B cell (primary cell): Measurements from ENCODE around the gene GSE1. TPM values are rescaled to one million over a fixed set of nuclear protein-coding genes. Genes with fewer than 3 reads are reported as not detected.

Experiments used
- ATAC-seq: fragments of 200-7000 bp; cut with Tn5 transposase; one replicate; pipeline ENCODE4 v1.10.0; 2021; ENCODE audit warnings: low read depth, mild to moderate bottlenecking, moderate number of reproducible peaks, moderate library complexity
- CTCF ChIA-PET: fragments of 350-600 bp; sonication (Branson Sonifier 250); formaldehyde crosslinking; loops from one replicate; lab custom pipeline; 2021; ENCODE audit warnings: antibody characterized with exemption, inconsistent platforms; lab: Charles Lee
- POLR2A ChIA-PET: fragments of 350-600 bp; sonication (Branson Sonifier 250); formaldehyde crosslinking; loops from one replicate; lab custom pipeline; 2021; ENCODE audit warnings: antibody characterized with exemption; lab: Charles Lee
- DNase-seq: peaks from one replicate; pipeline ENCODE4 v3.0.0; 2013
- H2AFZ ChIP-seq: 2 replicates; pipeline ENCODE4 v1.6.1; 2012; ENCODE audit warnings: mild to moderate bottlenecking, low read depth, low read length; ENCODE audit not compliant: insufficient read depth, poor library complexity, severe bottlenecking
- H3K27ac ChIP-seq, 2 donors: 1 replicate in 1 of 2; 2 replicates in 1 of 2; pipeline ENCODE4 v1.5.1; 2012 to 2013; ENCODE audit warnings: low read length in 2 of 2, mild to moderate bottlenecking in 2 of 2, moderate library complexity in 1 of 2
- H3K27me3 ChIP-seq, 4 experiments: fragments of 200-600 bp in 1 of 4; sonication (generic) in 1 of 4; replicated peaks in 1 of 4; 1 replicate in 2 of 4; 2 replicates in 2 of 4; pipeline versions ENCODE4 v1.6.1 to v1.7.0; 2013 to 2016; ENCODE audit warnings: low read length in 3 of 4, mild to moderate bottlenecking in 2 of 4, mixed read lengths in 1 of 4, moderate library complexity in 1 of 4; ENCODE audit not compliant: insufficient read depth in 4 of 4, control insufficient read depth in 3 of 4; ENCODE audit errors: control extremely low read depth in 1 of 4
- H3K36me3 ChIP-seq, 2 experiments: replicated peaks in 1 of 2; 1 replicate in 1 of 2; 2 replicates in 1 of 2; pipeline versions ENCODE4 v1.6.1 to v1.7.1; 2013; ENCODE audit warnings: low read length in 1 of 2; ENCODE audit not compliant: insufficient read depth in 2 of 2, control insufficient read depth in 1 of 2; ENCODE audit errors: control extremely low read depth in 1 of 2, extremely low read depth in 1 of 2
- H3K4me1 ChIP-seq, 2 donors: fragments of 200-600 bp in 1 of 2; sonication (generic) in 1 of 2; 1 replicate in 1 of 2; 2 replicates in 1 of 2; pipeline versions ENCODE4 v1.5.1 to v1.6.1; 2013 to 2017; ENCODE audit warnings: low read length in 2 of 2; ENCODE audit not compliant: control insufficient read depth in 2 of 2, insufficient read depth in 2 of 2
- H3K4me2 ChIP-seq: replicated peaks from 2 replicates; pipeline ENCODE3; 2012; ENCODE audit warnings: mild to moderate bottlenecking, low read depth, low read length; ENCODE audit not compliant: poor library complexity, severe bottlenecking
- H3K4me3 ChIP-seq, 5 experiments: fragments of 200-600 bp in 1 of 5; sonication (generic) in 1 of 5; 1 replicate in 3 of 5; 2 replicates in 2 of 5; pipeline versions ENCODE4 v1.5.1 to v1.7.0; 2011 to 2016; ENCODE audit warnings: low read length in 4 of 5, mild to moderate bottlenecking in 4 of 5, low read depth in 2 of 5, control low read depth in 1 of 5, moderate library complexity in 1 of 5; ENCODE audit not compliant: insufficient read depth in 1 of 5; ENCODE audit errors: control extremely low read depth in 1 of 5, extremely low read depth in 1 of 5
- H3K79me2 ChIP-seq: fragments of 200-600 bp; sonication (generic); one replicate; pipeline ENCODE4 v1.6.0; 2016; ENCODE audit warnings: low read length; ENCODE audit not compliant: control insufficient read depth, insufficient read depth
- H3K9ac ChIP-seq: fragments of 200-600 bp; sonication (generic); 2 replicates; pipeline ENCODE4 v1.6.1; 2017; ENCODE audit warnings: mild to moderate bottlenecking, low read length, moderate library complexity
- H3K9me3 ChIP-seq, 3 donors: one replicate each; pipeline versions ENCODE4 v1.6.1 to v1.7.1; 2013; ENCODE audit warnings: low read length in 2 of 3; ENCODE audit not compliant: control insufficient read depth in 2 of 3, insufficient read depth in 1 of 3; ENCODE audit errors: control extremely low read depth in 1 of 3
- H4K20me1 ChIP-seq: 2 replicates; pipeline ENCODE4 v1.6.0; 2012; ENCODE audit warnings: mild to moderate bottlenecking, low read length; ENCODE audit not compliant: insufficient read depth, control insufficient read depth, poor library complexity, severe bottlenecking
- H3K27ac Mint-ChIP-seq: one replicate; pipeline ENCODE4 v1.8.0; 2021; ENCODE audit warnings: mixed read lengths
- H3K27me3 Mint-ChIP-seq: one replicate; pipeline ENCODE4 v1.8.0; 2021; ENCODE audit warnings: mixed read lengths
- H3K4me1 Mint-ChIP-seq: one replicate; pipeline ENCODE4 v1.8.0; 2021; ENCODE audit warnings: mixed read lengths
- H3K4me3 Mint-ChIP-seq: one replicate; pipeline ENCODE4 v1.8.0; 2021; ENCODE audit warnings: mixed read lengths
- H3K9me3 Mint-ChIP-seq: one replicate; pipeline ENCODE4 v1.8.0; 2022; ENCODE audit warnings: mixed read lengths; ENCODE audit not compliant: insufficient read depth
- CTCF ChIP-seq: fragments of 200-600 bp; IDR thresholded peaks from one replicate; pipeline ENCODE4 v1.8.0; 2022; ENCODE audit warnings: antibody characterized with exemption, mild to moderate bottlenecking
- EZH2 ChIP-seq: IDR thresholded peaks from 2 replicates; pipeline ENCODE4 v1.6.1; 2012; ENCODE audit warnings: borderline replicate concordance, low read depth, mild to moderate bottlenecking, moderate library complexity, low read length; ENCODE audit not compliant: insufficient read depth, poor library complexity, severe bottlenecking
- WGBS: methylation state at CpG from one replicate; pipeline ENCODE4 v1.1.5; 2013; ENCODE audit warnings: missing lambda C conversion rate; ENCODE audit not compliant: insufficient coverage; 5-methylcytosine and 5-hydroxymethylcytosine counted together
- intact Hi-C: fragments of 100-400 bp; cut with micrococcal nuclease; formaldehyde crosslinking; loops from one replicate; pipeline ENCODE4 v1.10.0; 2022
- polyA plus RNA-seq: library from polyadenylated mRNA; depleted of rRNA; stranded (reverse); fragments of >200 nt; gene quantifications from 2 replicates; pipeline ENCODE4 v1.2.3, GENCODE V29; 2012
- total RNA-seq, 2 donors: library from RNA; stranded (reverse); fragments of 120-200 nt in 1 of 2; gene quantifications; 1 replicate in 1 of 2; 2 replicates in 1 of 2; pipeline versions ENCODE4 v1.2.3 to v1.2.4, GENCODE V29; 2013 to 2022

The GSE1 gene
- total and polyA plus RNA-seq, 2 donors (not counting 1 experiment from before 2014, with no cell fraction given), result 57.3 to 76.1 TPM

- TF ChIP-seq CTCF (no peak), EZH2 (no peak)
- ChIA-PET POLR2A (no interaction called here), CTCF (interaction anchor here (1.0 to 2.1 kb wide), 2 partner anchors 14 to 18 kb away, joined by 4 to 9 read pairs; no protein-coding TSS in a partner anchor)
- H3K27me3 Mint-ChIP-seq, result no peaks in the 10 kb centered on the region
- peaks cover 38% of the 10 kb centered on the region for H3K4me1 Mint-ChIP-seq
- peaks cover 92% of the 10 kb centered on the region for H3K79me2 ChIP-seq
- intact Hi-C loops, result no loop called here
- no peaks in the 10 kb centered on the region for H3K9me3 Mint-ChIP-seq
- no peak overlapping the region for H3K4me3 Mint-ChIP-seq
- peaks cover 96% of the 10 kb centered on the region for H4K20me1 ChIP-seq
- H3K4me1 ChIP-seq, result peaks cover 9 to 12% of the 10 kb centered on the region in 2 donors
- H3K36me3 ChIP-seq, result peaks cover 0 to 7% of the 10 kb centered on the region in 2 experiments
- H3K9ac ChIP-seq, result no peak overlapping the region
- no peak for ATAC-seq
- no peaks in the 10 kb centered on the region for H3K27me3 ChIP-seq
- H3K9me3 ChIP-seq, result no peaks in the 10 kb centered on the region
- no peak overlapping the region for H3K27ac ChIP-seq
- H3K4me3 ChIP-seq, result no peak overlapping the region
- WGBS, result 80% methylated on average over 7 of the region's 12 CpGs
- DNase-seq, result no peak
- no peak overlapping the region for H2AFZ ChIP-seq
- peak overlapping the region; percentile 11 for H3K27ac Mint-ChIP-seq
- no peak overlapping the region for H3K4me2 ChIP-seq
Measured at GRCh38 chr16:85592700-85593493, 20.2 kb upstream of the GSE1 start.
